Measurements from ENCODE around the gene CNTNAP2.

CNTNAP2 gene

GRCh38 chr7:147022056-147022455, 905.5 kb downstream of the CNTNAP2 start:
- H3K27me3 ChIP-seq (ENCODE audit: insufficient read depth, low read length, poor library complexity) = no peaks in the 10 kb centered on the region
- H3K18ac ChIP-seq (ENCODE audit: low read length) = no peak overlapping the region
- H4K8ac ChIP-seq (ENCODE audit: low read depth, low read length) = no peak overlapping the region
- no peaks in the 10 kb centered on the region for H3K79me1 ChIP-seq (ENCODE audit: low read length)
- no peaks in the 10 kb centered on the region for H3K36me3 ChIP-seq (ENCODE audit: control insufficient read depth, insufficient read depth, low read length)
- no peak for DNase-seq
- H4K5ac ChIP-seq (ENCODE audit: low read length) = no peak overlapping the region
- no peak overlapping the region for H3K9ac ChIP-seq (ENCODE audit: low read length)
- H3K4ac ChIP-seq (ENCODE audit: low read depth, low read length) = no peak overlapping the region
- H3K56ac ChIP-seq (ENCODE audit: low read length) = no peak overlapping the region
- no peaks in the 10 kb centered on the region for H3K79me2 ChIP-seq (ENCODE audit: control insufficient read depth, insufficient read depth, low read length)
- H2BK120ac ChIP-seq (ENCODE audit: low read depth, low read length) = no peak overlapping the region
- no peak overlapping the region for H2AK5ac ChIP-seq (ENCODE audit: low read length)
- no CpG with 5 or more reads among the region's 2 CpGs for WGBS (ENCODE audit: extremely low coverage, insufficient coverage, low lambda C conversion rate)
- no peak overlapping the region for H3K23ac ChIP-seq (ENCODE audit: low read length)
- H3K4me1 ChIP-seq (ENCODE audit: control insufficient read depth, low read depth, low read length) = no peaks in the 10 kb centered on the region
- no peak overlapping the region for H2BK5ac ChIP-seq (ENCODE audit: low read length)
- H3K4me2 ChIP-seq (ENCODE audit: low read length) = no peak overlapping the region
- H3K27ac ChIP-seq (ENCODE audit: low read depth, low read length) = no peak overlapping the region
- no peak overlapping the region for H2BK15ac ChIP-seq (replicated peaks; ENCODE audit: low read depth)
- H3K4me3 ChIP-seq (ENCODE audit: low read length) = no peak overlapping the region

GRCh38 chr7:147023440-147023839, 906.8 kb downstream of the CNTNAP2 start:
- Histone ChIP-seq H3K36me3 (ENCODE audit: control insufficient read depth, insufficient read depth, low read length) (no peaks in the 10 kb centered on the region), H3K9ac (ENCODE audit: low read length) (no peak overlapping the region), H4K8ac (ENCODE audit: low read depth, low read length) (no peak overlapping the region), H3K4me2 (ENCODE audit: low read length) (no peak overlapping the region), H3K4me3 (ENCODE audit: low read length) (no peak overlapping the region), H4K5ac (ENCODE audit: low read length) (no peak overlapping the region), H2BK15ac (replicated peaks; ENCODE audit: low read depth) (no peak overlapping the region), H3K4me1 (ENCODE audit: control insufficient read depth, low read depth, low read length) (no peaks in the 10 kb centered on the region), H3K23ac (ENCODE audit: low read length) (no peak overlapping the region), H3K56ac (ENCODE audit: low read length) (no peak overlapping the region), H2BK5ac (ENCODE audit: low read length) (no peak overlapping the region), H3K27me3 (ENCODE audit: insufficient read depth, low read length, poor library complexity) (no peaks in the 10 kb centered on the region), H3K18ac (ENCODE audit: low read length) (no peak overlapping the region), H3K79me1 (ENCODE audit: low read length) (no peaks in the 10 kb centered on the region), H3K27ac (ENCODE audit: low read depth, low read length) (no peak overlapping the region), H2AK5ac (ENCODE audit: low read length) (no peak overlapping the region), H2BK120ac (ENCODE audit: low read depth, low read length) (no peak overlapping the region), H3K79me2 (ENCODE audit: control insufficient read depth, insufficient read depth, low read length) (no peaks in the 10 kb centered on the region), H3K4ac (ENCODE audit: low read depth, low read length) (no peak overlapping the region)
- no peak for DNase-seq

- Histone ChIP-seq H3K56ac (ENCODE audit: low read length) (no peak overlapping the region), H3K18ac (ENCODE audit: low read length) (no peak overlapping the region), H2BK120ac (ENCODE audit: low read depth, low read length) (no peak overlapping the region), H2AK5ac (ENCODE audit: low read length) (no peak overlapping the region), H3K4me1 (ENCODE audit: control insufficient read depth, low read depth, low read length) (no peaks in the 10 kb centered on the region), H2BK5ac (ENCODE audit: low read length) (no peak overlapping the region), H3K4ac (ENCODE audit: low read depth, low read length) (no peak overlapping the region), H2BK15ac (replicated peaks; ENCODE audit: low read depth) (no peak overlapping the region), H3K4me3 (ENCODE audit: low read length) (no peak overlapping the region), H3K79me1 (ENCODE audit: low read length) (no peaks in the 10 kb centered on the region), H3K36me3 (ENCODE audit: control insufficient read depth, insufficient read depth, low read length) (no peaks in the 10 kb centered on the region), H3K79me2 (ENCODE audit: control insufficient read depth, insufficient read depth, low read length) (no peaks in the 10 kb centered on the region), H3K9ac (ENCODE audit: low read length) (no peak overlapping the region), H3K4me2 (ENCODE audit: low read length) (no peak overlapping the region), H4K8ac (ENCODE audit: low read depth, low read length) (no peak overlapping the region), H4K5ac (ENCODE audit: low read length) (no peak overlapping the region), H3K23ac (ENCODE audit: low read length) (no peak overlapping the region), H3K27ac (ENCODE audit: low read depth, low read length) (no peak overlapping the region), H3K27me3 (ENCODE audit: insufficient read depth, low read length, poor library complexity) (no peaks in the 10 kb centered on the region)
- no CpG with 5 or more reads among the region's 1 CpG for WGBS (ENCODE audit: extremely low coverage, insufficient coverage, low lambda C conversion rate)
- DNase-seq = no peak
Observed at GRCh38 chr7:147029953-147030352, 913.4 kb downstream of the CNTNAP2 start.

GRCh38 chr7:147033641-147034040, 917.0 kb downstream of the CNTNAP2 start:
- no peaks in the 10 kb centered on the region for H3K79me1 ChIP-seq (ENCODE audit: low read length)
- H2BK15ac ChIP-seq (replicated peaks; ENCODE audit: low read depth) = no peak overlapping the region
- H2BK120ac ChIP-seq (ENCODE audit: low read depth, low read length) = no peak overlapping the region
- no peak overlapping the region for H3K27ac ChIP-seq (ENCODE audit: low read depth, low read length)
- no peak overlapping the region for H3K23ac ChIP-seq (ENCODE audit: low read length)
- H3K9ac ChIP-seq (ENCODE audit: low read length) = no peak overlapping the region
- no peak overlapping the region for H2AK5ac ChIP-seq (ENCODE audit: low read length)
- no peaks in the 10 kb centered on the region for H3K27me3 ChIP-seq (ENCODE audit: insufficient read depth, low read length, poor library complexity)
- H4K5ac ChIP-seq (ENCODE audit: low read length) = no peak overlapping the region
- H2BK5ac ChIP-seq (ENCODE audit: low read length) = no peak overlapping the region
- no peaks in the 10 kb centered on the region for H3K36me3 ChIP-seq (ENCODE audit: control insufficient read depth, insufficient read depth, low read length)
- no peak overlapping the region for H3K4ac ChIP-seq (ENCODE audit: low read depth, low read length)
- H3K56ac ChIP-seq (ENCODE audit: low read length) = no peak overlapping the region
- no peak overlapping the region for H3K18ac ChIP-seq (ENCODE audit: low read length)
- no peak overlapping the region for H3K4me2 ChIP-seq (ENCODE audit: low read length)
- H3K4me3 ChIP-seq (ENCODE audit: low read length) = no peak overlapping the region
- H3K4me1 ChIP-seq (ENCODE audit: control insufficient read depth, low read depth, low read length) = no peaks in the 10 kb centered on the region
- H4K8ac ChIP-seq (ENCODE audit: low read depth, low read length) = no peak overlapping the region
- DNase-seq = no peak
- H3K79me2 ChIP-seq (ENCODE audit: control insufficient read depth, insufficient read depth, low read length) = no peaks in the 10 kb centered on the region
- no CpG with 5 or more reads among the region's 1 CpG for WGBS (ENCODE audit: extremely low coverage, insufficient coverage, low lambda C conversion rate)

GRCh38 chr7:147041438-147041837, 924.8 kb downstream of the CNTNAP2 start:
- no CpG with 5 or more reads among the region's 2 CpGs for WGBS (ENCODE audit: extremely low coverage, insufficient coverage, low lambda C conversion rate)
- Histone ChIP-seq H3K4me2 (ENCODE audit: low read length) (no peak overlapping the region), H3K79me2 (ENCODE audit: control insufficient read depth, insufficient read depth, low read length) (no peaks in the 10 kb centered on the region), H3K56ac (ENCODE audit: low read length) (no peak overlapping the region), H2BK15ac (replicated peaks; ENCODE audit: low read depth) (no peak overlapping the region), H3K27me3 (ENCODE audit: insufficient read depth, low read length, poor library complexity) (no peaks in the 10 kb centered on the region), H4K8ac (ENCODE audit: low read depth, low read length) (no peak overlapping the region), H3K27ac (ENCODE audit: low read depth, low read length) (no peak overlapping the region), H2BK5ac (ENCODE audit: low read length) (no peak overlapping the region), H3K36me3 (ENCODE audit: control insufficient read depth, insufficient read depth, low read length) (no peaks in the 10 kb centered on the region), H4K5ac (ENCODE audit: low read length) (no peak overlapping the region), H3K4me1 (ENCODE audit: control insufficient read depth, low read depth, low read length) (no peaks in the 10 kb centered on the region), H3K4ac (ENCODE audit: low read depth, low read length) (no peak overlapping the region), H2AK5ac (ENCODE audit: low read length) (no peak overlapping the region), H2BK120ac (ENCODE audit: low read depth, low read length) (no peak overlapping the region), H3K9ac (ENCODE audit: low read length) (no peak overlapping the region), H3K18ac (ENCODE audit: low read length) (no peak overlapping the region), H3K23ac (ENCODE audit: low read length) (no peak overlapping the region), H3K79me1 (ENCODE audit: low read length) (no peaks in the 10 kb centered on the region), H3K4me3 (ENCODE audit: low read length) (no peak overlapping the region)
- no peak for DNase-seq

GRCh38 chr7:147044941-147045340, 928.3 kb downstream of the CNTNAP2 start:
- no peak for DNase-seq
- H3K9ac ChIP-seq (ENCODE audit: low read length) = no peak overlapping the region
- H2BK120ac ChIP-seq (ENCODE audit: low read depth, low read length) = no peak overlapping the region
- H2AK5ac ChIP-seq (ENCODE audit: low read length) = no peak overlapping the region
- H3K79me1 ChIP-seq (ENCODE audit: low read length) = no peaks in the 10 kb centered on the region
- no peaks in the 10 kb centered on the region for H3K79me2 ChIP-seq (ENCODE audit: control insufficient read depth, insufficient read depth, low read length)
- no peak overlapping the region for H4K5ac ChIP-seq (ENCODE audit: low read length)
- H4K8ac ChIP-seq (ENCODE audit: low read depth, low read length) = no peak overlapping the region
- no peaks in the 10 kb centered on the region for H3K4me1 ChIP-seq (ENCODE audit: control insufficient read depth, low read depth, low read length)
- no peak overlapping the region for H3K4me2 ChIP-seq (ENCODE audit: low read length)
- H2BK5ac ChIP-seq (ENCODE audit: low read length) = no peak overlapping the region
- H2BK15ac ChIP-seq (replicated peaks; ENCODE audit: low read depth) = no peak overlapping the region
- H3K36me3 ChIP-seq (ENCODE audit: control insufficient read depth, insufficient read depth, low read length) = no peaks in the 10 kb centered on the region
- no peak overlapping the region for H3K18ac ChIP-seq (ENCODE audit: low read length)
- no peaks in the 10 kb centered on the region for H3K27me3 ChIP-seq (ENCODE audit: insufficient read depth, low read length, poor library complexity)
- H3K56ac ChIP-seq (ENCODE audit: low read length) = no peak overlapping the region
- no peak overlapping the region for H3K23ac ChIP-seq (ENCODE audit: low read length)
- no CpG with 5 or more reads among the region's 6 CpGs for WGBS (ENCODE audit: extremely low coverage, insufficient coverage, low lambda C conversion rate)
- no peak overlapping the region for H3K4ac ChIP-seq (ENCODE audit: low read depth, low read length)
- H3K4me3 ChIP-seq (ENCODE audit: low read length) = no peak overlapping the region
- H3K27ac ChIP-seq (ENCODE audit: low read depth, low read length) = no peak overlapping the region
